Peyer's patch (tissue), 4 donors: ENCODE measurements around the gene EHMT2. TPM values are rescaled to one million over a fixed set of nuclear protein-coding genes. Genes with fewer than 3 reads are reported as not detected.
A peak's percentile ranks its signal among the peaks of the same experiment; 100 is the strongest.

ENCODE experiments used
- DNase-seq, 3 donors: peaks; one replicate each; pipeline ENCODE4 v3.0.0-alpha.2; 2017 to 2019
- H3K27ac ChIP-seq, 4 donors: fragments of 200-600 bp; sonication (generic); one replicate each; pipeline ENCODE4 v1.5.1; 2016 to 2019
- H3K27me3 ChIP-seq, 2 donors: fragments of 200-600 bp; sonication (generic); one replicate each; pipeline ENCODE4 v1.5.1; 2019
- H3K36me3 ChIP-seq, 3 donors: fragments of 200-600 bp; sonication (generic); one replicate each; pipeline ENCODE4 v1.5.1; 2016 to 2019
- H3K4me1 ChIP-seq, 4 donors: fragments of 200-600 bp; sonication (generic); one replicate each; pipeline ENCODE4 v1.5.1; 2016 to 2019
- H3K4me3 ChIP-seq, 4 donors: fragments of 200-600 bp; sonication (generic); 1 replicate in 3 of 4; 2 replicates in 1 of 4; pipeline ENCODE4 v1.5.1; 2016 to 2019; ENCODE audit warnings: mild to moderate bottlenecking in 1 of 4
- H3K9me3 ChIP-seq, 4 donors: fragments of 200-600 bp; sonication (generic); one replicate each; pipeline ENCODE4 v1.5.1; 2016 to 2019; ENCODE audit warnings: mild to moderate bottlenecking in 1 of 4
- CTCF ChIP-seq, 6 experiments: fragments of 450-650 bp in 4 of 6; fragments of 200-600 bp in 2 of 6; sonication (generic) in 1 of 6; IDR thresholded peaks; one replicate each; pipeline ENCODE4 v1.5.1; 2017 to 2019; ENCODE audit warnings: antibody characterized with exemption in 6 of 6, mild to moderate bottlenecking in 3 of 6, moderate library complexity in 1 of 6
- POLR2A ChIP-seq, 2 donors: fragments of 450-650 bp; IDR thresholded peaks; one replicate each; pipeline ENCODE4 v1.5.1; 2017; ENCODE audit warnings: antibody characterized with exemption in 2 of 2, mild to moderate bottlenecking in 2 of 2, moderate library complexity in 2 of 2
- small RNA-seq, 2 donors: library from RNA; depleted of rRNA; stranded (forward); fragments of <200 nt; gene quantifications; one replicate each; pipeline ENCODE3, GENCODE V24; 2016
- total RNA-seq, 4 donors: library from RNA; depleted of rRNA; stranded (reverse); fragments of >200 nt; gene quantifications; one replicate each; pipeline ENCODE4 v1.1.0, GENCODE V29; 2016

The EHMT2 gene
- total RNA-seq, 4 donors from 2014 or later = 25.0 to 75.1 (median 50.6) TPM

GRCh38 chr6:31830886-31831335 lies 66.6 kb downstream of the EHMT2 start:
- peak overlapping the region; percentile 78 to 86 (median 79) for H3K27ac ChIP-seq
- no peaks in the 10 kb centered on the region for H3K27me3 ChIP-seq
- no peak for TF ChIP-seq CTCF (IDR thresholded peaks at IDR 0.05)
- TF ChIP-seq POLR2A (IDR thresholded peaks at IDR 0.05) = no peak
- no peaks in the 10 kb centered on the region for H3K36me3 ChIP-seq
- no peaks in the 10 kb centered on the region for H3K9me3 ChIP-seq
- peaks cover 0 to 29% (median 9%) of the 10 kb centered on the region in 4 donors for H3K4me1 ChIP-seq
- no peak for DNase-seq
- H3K4me3 ChIP-seq = peak overlapping the region; percentile 44 to 67 (median 54)

Small RNA genes within 50 kb of the gene (small RNA-seq; reads per million reads assigned to genes)
- gene AL645922.1 (0 reads per million in 2 donors), gene SNORD48 (291 to 560 reads per million in 2 donors), gene SNORD52 (0 reads per million in 2 donors)

Other genes starting within 250 kb of the EHMT2 start
- gene BAG6, start 245.0 kb downstream of the EHMT2 start, total RNA-seq = 100 to 1,000 TPM; 242 to 421 (median 323) TPM
- gene APOM, start 241.8 kb downstream of the EHMT2 start, total RNA-seq = 10 to 100 TPM in 3 of 4 donors, not detected in 1; 10.0 to 34.9 (median 10.9) TPM
- gene C6orf47, start 236.9 kb downstream of the EHMT2 start, total RNA-seq = 10 to 100 TPM; 26.4 to 46.7 (median 37.2) TPM
- 10 to 100 TPM; 29.4 to 63.5 (median 41.9) TPM for gene GPANK1, start 232.7 kb downstream of the EHMT2 start, total RNA-seq
- gene CSNK2B, start 231.6 kb downstream of the EHMT2 start, total RNA-seq = 100 to 1,000 TPM; 209 to 243 (median 227) TPM
- 10 to 100 TPM in 3 of 4 donors, 1 to 10 TPM in 1; 7.2 to 25.6 (median 19.7) TPM for gene LY6G5B, start 227.7 kb downstream of the EHMT2 start, total RNA-seq
- not detected for gene LY6G5C, start 216.6 kb downstream of the EHMT2 start, total RNA-seq
- 10 to 100 TPM; 44.1 to 92.6 (median 63.1) TPM for gene ABHD16A, start 194.4 kb downstream of the EHMT2 start, total RNA-seq
- not detected for gene LY6G6F, start 190.8 kb downstream of the EHMT2 start, total RNA-seq
- gene LY6G6D, start 182.3 kb downstream of the EHMT2 start, total RNA-seq = not detected
- gene LY6G6C, start 176.0 kb downstream of the EHMT2 start, total RNA-seq = not detected
- gene MPIG6B, start 174.3 kb downstream of the EHMT2 start, total RNA-seq = not detected
- 100 to 1,000 TPM in 1 of 4 donors, 10 to 100 TPM in 3; 25.6 to 136 (median 53.3) TPM for gene DDAH2, start 168.4 kb downstream of the EHMT2 start, total RNA-seq
- gene CLIC1, start 161.2 kb downstream of the EHMT2 start, total RNA-seq = 100 to 1,000 TPM; 207 to 307 (median 270) TPM
- 10 to 100 TPM; 21.4 to 72.6 (median 46.1) TPM for gene MSH5, start 157.7 kb downstream of the EHMT2 start, total RNA-seq
- gene SAPCD1, start 135.0 kb downstream of the EHMT2 start, total RNA-seq = 10 to 100 TPM in 1 of 4 donors, 1 to 10 TPM in 3; 6.6 to 10.3 (median 9.5) TPM
- 10 to 100 TPM in 3 of 4 donors, not detected in 1; 16.8 to 26.0 (median 19.7) TPM for gene VWA7, start 120.4 kb downstream of the EHMT2 start, total RNA-seq
- gene VARS1, start 101.9 kb downstream of the EHMT2 start, total RNA-seq = 10 to 100 TPM; 33.9 to 53.6 (median 44.7) TPM
- 10 to 100 TPM; 11.8 to 42.9 (median 19.1) TPM for gene LSM2, start 90.7 kb downstream of the EHMT2 start, total RNA-seq
- gene HSPA1L, start 82.4 kb downstream of the EHMT2 start, total RNA-seq = 1 to 10 TPM in 2 of 4 donors, under 1 TPM in 1, not detected in 1; 0.88 to 1.7 (median 1.5) TPM
- 100 to 1,000 TPM in 1 of 4 donors, 10 to 100 TPM in 3; 38.1 to 123 (median 67.0) TPM for gene HSPA1A, start 82.2 kb downstream of the EHMT2 start, total RNA-seq
- 100 to 1,000 TPM in 3 of 4 donors, 10 to 100 TPM in 1; 85.7 to 199 (median 146) TPM for gene HSPA1B, start 70.0 kb downstream of the EHMT2 start, total RNA-seq
- 100 to 1,000 TPM in 1 of 4 donors, 10 to 100 TPM in 3; 11.6 to 100 (median 81.8) TPM for gene NEU1, start 34.9 kb downstream of the EHMT2 start, total RNA-seq
- 100 to 1,000 TPM in 3 of 4 donors, 10 to 100 TPM in 1; 64.4 to 508 (median 436) TPM for gene SLC44A4, start 18.7 kb downstream of the EHMT2 start, total RNA-seq
- 1 to 10 TPM in 3 of 4 donors, not detected in 1; 1.0 to 5.0 (median 1.9) TPM for gene ZBTB12, start 4.4 kb upstream of the EHMT2 start, total RNA-seq
- 10 to 100 TPM; 15.3 to 63.2 (median 38.4) TPM for gene C2, start 30.0 kb upstream of the EHMT2 start, total RNA-seq
- gene CFB, start 48.4 kb upstream of the EHMT2 start, total RNA-seq = 100 to 1,000 TPM in 1 of 4 donors, 10 to 100 TPM in 3; 23.1 to 183 (median 89.9) TPM
- gene NELFE, start 61.3 kb upstream of the EHMT2 start, total RNA-seq = 10 to 100 TPM; 45.4 to 59.7 (median 50.2) TPM
- 100 to 1,000 TPM in 2 of 4 donors, 10 to 100 TPM in 2; 81.3 to 130 (median 107) TPM for gene SKIC2, start 61.5 kb upstream of the EHMT2 start, total RNA-seq
- gene DXO, start 74.4 kb upstream of the EHMT2 start, total RNA-seq = 10 to 100 TPM; 15.1 to 47.9 (median 24.1) TPM
- 10 to 100 TPM; 13.7 to 56.9 (median 20.8) TPM for gene C4A, start 84.4 kb upstream of the EHMT2 start, total RNA-seq
- 10 to 100 TPM; 11.0 to 80.0 (median 20.3) TPM for gene C4B, start 117.1 kb upstream of the EHMT2 start, total RNA-seq
- 1 to 10 TPM in 1 of 4 donors, not detected in 3; 1.2 TPM for gene CYP21A2, start 140.7 kb upstream of the EHMT2 start, total RNA-seq
- gene TNXB, start 211.6 kb upstream of the EHMT2 start, total RNA-seq = 100 to 1,000 TPM in 2 of 4 donors, 10 to 100 TPM in 2; 38.5 to 301 (median 117) TPM
- 100 to 1,000 TPM in 3 of 4 donors, 10 to 100 TPM in 1; 75.3 to 408 (median 156) TPM for gene ATF6B, start 230.5 kb upstream of the EHMT2 start, total RNA-seq
- 1 to 10 TPM; 5.1 to 6.6 (median 5.6) TPM for gene FKBPL, start 232.6 kb upstream of the EHMT2 start, total RNA-seq